ENCODE data around the gene ZFYVE28. TPM values are rescaled to one million over a fixed set of nuclear protein-coding genes. Genes with fewer than 3 reads are reported as not detected.

ZFYVE28 gene
- total RNA-seq, 1 donor from 2014 or later, result 5.1 TPM

DNA sequence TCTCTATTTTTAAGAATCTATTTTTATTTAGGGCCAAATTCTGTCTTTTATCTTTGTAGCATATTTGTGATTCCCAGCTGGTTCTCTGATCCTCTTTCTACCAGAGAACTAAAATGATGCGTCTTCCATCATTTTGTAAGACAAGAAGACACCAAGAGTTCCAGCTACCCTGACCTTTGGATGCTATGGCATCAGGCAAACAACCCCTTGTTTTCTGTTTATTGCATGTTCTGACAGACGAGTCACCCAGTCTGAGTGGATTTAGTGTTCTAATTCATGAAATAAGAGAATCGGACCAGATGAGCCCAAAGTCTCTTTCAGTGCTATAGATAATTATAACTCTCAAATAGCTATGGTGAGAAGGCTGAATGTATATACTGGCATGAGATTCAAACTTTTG is 69.7 kb downstream of the ZFYVE28 start:
- intact Hi-C loops (cut with micrococcal nuclease), result no loop called here
- H3K27me3 Mint-ChIP-seq (ENCODE audit: insufficient read depth), result peaks cover 7% of the 10 kb centered on the region
- DNase-seq (ENCODE audit: low spot score), result no peak
- H3K9me3 Mint-ChIP-seq, result no peaks in the 10 kb centered on the region
- H3K27ac Mint-ChIP-seq, result no peak overlapping the region
- no peaks in the 10 kb centered on the region for H3K36me3 Mint-ChIP-seq (ENCODE audit: low read depth)
- no peak overlapping the region for H3K4me3 Mint-ChIP-seq
- no peaks in the 10 kb centered on the region for H3K4me1 Mint-ChIP-seq (ENCODE audit: low read depth)

DNA sequence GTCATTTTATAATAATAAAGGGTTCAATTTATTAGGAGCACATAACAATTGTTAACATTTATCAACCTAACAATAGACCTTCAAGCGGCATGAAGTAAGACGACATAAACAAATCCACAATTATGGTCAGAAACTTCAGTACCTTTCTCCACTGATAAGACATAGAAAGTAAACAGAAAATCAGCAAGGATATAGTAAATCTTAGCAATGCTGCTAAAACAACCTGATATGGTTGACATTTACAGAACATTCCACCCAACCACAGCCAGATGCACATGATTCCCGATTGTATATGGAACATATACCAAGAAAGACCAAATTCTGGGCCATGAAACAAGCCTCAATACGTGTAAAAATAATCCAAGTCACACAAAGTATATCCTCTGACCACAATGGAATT is 71.3 kb downstream of the ZFYVE28 start:
- no peaks in the 10 kb centered on the region for H3K36me3 Mint-ChIP-seq (ENCODE audit: low read depth)
- intact Hi-C loops (cut with micrococcal nuclease), result no loop called here
- no peaks in the 10 kb centered on the region for H3K9me3 Mint-ChIP-seq
- no peak for DNase-seq (ENCODE audit: low spot score)
- no peak overlapping the region for H3K4me3 Mint-ChIP-seq
- H3K4me1 Mint-ChIP-seq (ENCODE audit: low read depth), result no peaks in the 10 kb centered on the region
- peaks cover 7% of the 10 kb centered on the region for H3K27me3 Mint-ChIP-seq (ENCODE audit: insufficient read depth)
- no peak overlapping the region for H3K27ac Mint-ChIP-seq

DNA sequence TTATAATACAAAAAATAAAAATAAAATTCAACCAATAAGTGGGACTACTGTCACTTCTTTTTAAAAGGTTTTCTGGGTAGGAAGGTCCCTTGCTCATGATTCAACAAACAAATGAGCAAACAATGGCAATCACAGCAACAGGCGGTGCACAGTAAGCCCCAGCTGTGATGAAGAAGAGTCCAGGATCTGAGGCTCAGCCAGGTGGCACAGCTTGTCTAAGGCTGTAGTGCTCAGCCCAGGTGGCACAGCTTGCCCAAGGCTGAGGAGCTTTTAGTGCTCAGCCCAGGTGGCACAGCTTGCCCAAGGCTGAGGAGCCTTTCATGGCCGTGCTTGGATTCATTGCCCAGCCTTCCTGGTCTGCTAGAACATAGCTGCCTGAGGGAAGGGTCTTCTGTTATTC is 75.0 kb downstream of the ZFYVE28 start:
- peaks cover 7% of the 10 kb centered on the region for H3K27me3 Mint-ChIP-seq (ENCODE audit: insufficient read depth)
- no peaks in the 10 kb centered on the region for H3K36me3 Mint-ChIP-seq (ENCODE audit: low read depth)
- no peaks in the 10 kb centered on the region for H3K4me1 Mint-ChIP-seq (ENCODE audit: low read depth)
- no peak overlapping the region for H3K4me3 Mint-ChIP-seq
- H3K9me3 Mint-ChIP-seq, result no peaks in the 10 kb centered on the region
- H3K27ac Mint-ChIP-seq, result no peak overlapping the region
- intact Hi-C loops (cut with micrococcal nuclease), result no loop called here
- DNase-seq (ENCODE audit: low spot score), result no peak

DNA sequence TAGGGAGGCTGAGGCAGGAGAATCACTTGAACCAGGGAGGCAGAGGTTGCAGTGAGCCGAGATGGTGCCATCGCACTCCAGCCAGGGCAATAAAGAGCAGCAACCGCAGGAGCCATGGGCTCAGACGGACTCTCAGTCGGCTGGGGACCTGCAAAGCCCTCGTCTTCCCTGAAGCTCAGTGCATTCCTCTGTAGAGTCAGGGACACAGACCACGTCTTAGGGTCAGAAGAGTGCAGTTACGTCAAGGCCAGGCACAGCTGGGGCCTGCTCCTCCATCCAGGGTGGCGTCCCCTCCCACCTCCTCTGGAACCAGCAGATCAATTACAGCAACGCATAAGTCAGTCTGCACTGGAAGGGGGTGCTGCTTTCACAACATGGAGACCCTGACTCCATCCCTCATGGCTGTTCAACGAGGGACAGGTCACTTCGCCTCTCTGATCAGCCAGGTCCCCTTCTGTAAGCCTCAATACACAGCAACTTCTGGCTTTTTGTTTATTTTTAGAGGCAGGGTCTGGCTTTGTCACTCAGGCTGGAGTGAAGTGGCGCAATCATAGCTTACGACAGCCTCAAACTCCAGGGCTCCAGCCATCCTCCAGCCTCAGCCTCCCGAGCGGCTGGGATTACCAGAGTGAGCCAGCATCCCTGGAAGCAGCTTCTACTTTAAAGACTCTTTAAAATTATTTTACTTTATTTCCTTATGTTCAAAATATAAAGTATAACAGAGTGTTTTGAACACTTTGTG is 76.4 kb downstream of the ZFYVE28 start:
- H3K27me3 Mint-ChIP-seq (ENCODE audit: insufficient read depth), result peaks cover 4% of the 10 kb centered on the region
- H3K4me3 Mint-ChIP-seq, result no peak overlapping the region
- H3K4me1 Mint-ChIP-seq (ENCODE audit: low read depth), result no peaks in the 10 kb centered on the region
- H3K36me3 Mint-ChIP-seq (ENCODE audit: low read depth), result no peaks in the 10 kb centered on the region
- H3K9me3 Mint-ChIP-seq, result no peaks in the 10 kb centered on the region
- no peak overlapping the region for H3K27ac Mint-ChIP-seq
- no peak for DNase-seq (ENCODE audit: low spot score)
- intact Hi-C loops (cut with micrococcal nuclease), result no loop called here

DNA sequence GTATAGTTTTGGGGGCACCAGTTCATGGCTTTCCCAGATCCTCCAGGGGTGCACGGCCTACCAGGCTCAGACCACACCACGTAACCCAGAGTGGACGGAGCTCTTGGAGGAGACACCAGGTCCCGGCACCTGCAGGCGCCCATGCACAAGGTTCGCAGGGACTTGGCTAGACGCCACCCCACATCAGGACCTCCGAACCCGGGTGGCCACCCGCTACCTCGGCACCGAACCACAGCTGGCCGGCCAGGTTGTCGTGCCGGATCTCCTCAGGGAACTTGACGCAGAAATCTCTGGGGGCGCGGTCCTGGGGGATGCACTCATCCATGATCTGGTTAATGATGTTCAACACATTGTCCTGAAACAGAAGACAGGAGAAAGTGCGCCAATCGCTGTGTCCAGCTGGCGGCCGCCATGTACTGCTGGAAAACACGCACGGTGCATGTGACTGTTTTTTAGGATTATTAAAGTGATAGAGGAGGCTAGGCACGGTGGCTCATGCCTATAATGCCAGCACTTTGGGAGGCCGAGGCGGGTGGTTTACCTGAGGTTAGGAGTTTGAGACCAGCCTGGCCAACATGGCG is 77.1 kb downstream of the ZFYVE28 start:
- Mint-ChIP-seq H3K27me3 (ENCODE audit: insufficient read depth) (peaks cover 4% of the 10 kb centered on the region), H3K36me3 (ENCODE audit: low read depth) (no peaks in the 10 kb centered on the region), H3K4me3 (no peak overlapping the region), H3K9me3 (no peaks in the 10 kb centered on the region), H3K27ac (no peak overlapping the region), H3K4me1 (ENCODE audit: low read depth) (no peaks in the 10 kb centered on the region)
- intact Hi-C loops (cut with micrococcal nuclease), result no loop called here
- no peak for DNase-seq (ENCODE audit: low spot score)

DNA sequence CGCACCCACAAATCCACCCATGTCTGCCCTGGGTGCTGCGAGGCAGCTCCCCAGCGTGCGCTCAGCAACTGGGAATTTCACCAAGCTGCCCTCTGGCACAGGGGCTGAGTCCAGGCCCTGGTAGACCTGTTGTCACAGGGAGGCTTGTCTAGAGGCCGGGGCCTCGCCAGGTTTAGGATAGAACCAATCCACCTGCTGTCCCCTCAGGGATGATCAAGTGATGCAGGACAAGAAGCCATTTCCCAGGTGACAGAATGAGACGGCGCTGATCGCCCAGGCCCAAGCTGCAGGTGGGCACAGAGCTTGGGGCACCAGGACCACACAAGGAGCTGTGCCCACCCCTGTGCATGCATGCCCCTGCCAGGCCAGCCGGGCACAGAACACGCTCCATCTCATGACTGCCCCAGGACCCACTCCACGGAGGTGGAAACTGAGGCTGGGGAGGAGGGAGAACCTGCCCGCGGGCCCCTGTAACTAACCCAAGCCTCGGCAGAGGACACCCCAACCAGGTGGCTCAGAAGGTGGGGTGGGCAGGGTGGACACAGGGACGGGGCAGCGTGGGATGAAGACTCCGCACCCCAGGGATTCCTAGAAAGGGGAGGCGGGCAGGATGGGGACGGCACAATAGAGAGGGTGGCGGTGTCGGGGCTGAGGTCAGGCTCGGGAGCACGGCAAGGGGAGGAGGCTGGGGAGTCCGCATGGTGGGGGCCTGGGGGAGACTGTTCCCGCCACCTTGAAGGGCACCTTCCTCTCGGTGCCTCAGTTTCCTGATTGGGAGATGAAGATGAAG is 78.0 kb downstream of the ZFYVE28 start:
- Mint-ChIP-seq H3K27ac (no peak overlapping the region), H3K36me3 (ENCODE audit: low read depth) (no peaks in the 10 kb centered on the region), H3K27me3 (ENCODE audit: insufficient read depth) (peaks cover 4% of the 10 kb centered on the region), H3K9me3 (no peaks in the 10 kb centered on the region), H3K4me3 (no peak overlapping the region), H3K4me1 (ENCODE audit: low read depth) (no peaks in the 10 kb centered on the region)
- intact Hi-C loops (cut with micrococcal nuclease), result no loop called here
- DNase-seq (ENCODE audit: low spot score), result no peak

DNA sequence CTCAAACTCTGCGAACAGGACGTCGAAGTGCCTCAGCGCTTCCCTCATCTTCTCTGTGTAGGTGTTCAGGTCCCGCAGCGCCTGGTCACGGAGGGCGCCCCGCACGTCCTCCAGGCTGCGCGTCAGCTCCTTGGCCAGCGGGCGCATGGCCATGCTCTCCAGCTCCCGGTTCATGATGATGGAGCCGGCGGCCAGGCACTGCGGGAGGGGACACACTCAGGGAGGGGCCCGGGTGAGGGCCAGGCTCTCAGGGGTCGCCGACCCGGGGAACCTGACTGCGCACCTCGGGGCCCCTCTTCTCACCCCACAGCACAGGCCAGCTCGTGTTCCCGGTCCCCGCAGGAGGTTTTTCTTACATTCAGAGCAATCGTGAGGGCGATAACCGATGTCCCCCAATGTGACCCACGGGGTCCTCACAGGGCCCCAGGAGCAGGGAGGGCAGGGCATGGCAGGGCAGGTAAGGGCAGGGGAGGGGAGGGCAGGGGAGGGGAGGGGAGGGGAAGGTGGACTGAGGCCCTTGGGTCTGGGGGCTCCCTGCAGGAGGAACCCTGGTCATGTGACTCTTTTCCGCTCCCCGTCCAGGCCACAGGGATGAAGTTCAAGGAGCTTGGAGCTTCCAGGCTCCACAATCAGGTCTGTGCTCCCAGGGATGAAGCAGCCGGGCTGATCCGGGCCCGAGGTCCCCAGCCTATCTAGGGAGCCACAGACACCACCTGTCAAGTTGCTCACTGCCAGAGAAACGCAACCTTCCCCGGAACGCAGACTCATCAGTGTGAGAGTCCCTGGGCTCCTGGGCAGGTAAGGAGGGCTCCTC is 78.8 kb downstream of the ZFYVE28 start:
- Mint-ChIP-seq H3K36me3 (ENCODE audit: low read depth) (no peaks in the 10 kb centered on the region), H3K9me3 (no peaks in the 10 kb centered on the region), H3K4me3 (no peak overlapping the region), H3K27ac (no peak overlapping the region), H3K27me3 (ENCODE audit: insufficient read depth) (peaks cover 4% of the 10 kb centered on the region), H3K4me1 (ENCODE audit: low read depth) (no peaks in the 10 kb centered on the region)
- DNase-seq (ENCODE audit: low spot score), result no peak
- intact Hi-C loops (cut with micrococcal nuclease), result loop anchor here (10.0 kb wide), 1 partner anchor 55 kb away; no protein-coding TSS in a partner anchor

DNA sequence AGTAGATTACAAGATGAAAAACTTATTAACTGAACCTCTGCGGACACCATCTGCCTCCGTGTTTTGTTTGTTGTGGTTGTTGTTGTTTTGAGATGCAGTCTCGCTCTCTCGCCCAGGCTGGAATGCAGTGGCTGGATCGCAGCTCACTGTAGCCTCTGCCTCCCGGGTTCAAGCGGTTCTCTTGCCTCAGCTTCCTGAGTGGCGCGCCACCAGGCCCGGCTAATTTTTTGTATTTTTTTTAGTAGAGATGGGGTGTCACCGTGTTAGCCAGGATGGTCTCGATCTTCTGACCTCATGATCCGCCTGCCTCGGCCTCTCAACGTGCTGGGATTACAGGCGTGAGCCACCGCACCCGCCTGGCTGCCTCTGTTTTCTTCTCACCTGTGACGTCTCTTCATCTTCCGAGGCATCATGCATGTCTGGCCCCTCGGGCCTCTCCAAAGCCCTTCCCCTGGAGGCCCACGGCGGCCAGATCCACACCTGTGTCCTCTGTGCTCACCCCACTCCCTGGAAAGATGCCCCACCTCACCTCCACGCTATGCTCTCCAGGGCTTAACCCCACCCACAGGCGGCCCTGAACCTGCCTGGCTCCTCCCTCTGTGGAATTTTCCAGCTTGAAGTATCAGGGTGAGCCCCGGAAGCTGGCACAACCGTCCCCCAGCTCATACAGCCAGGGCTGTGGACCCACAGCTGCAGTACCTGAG is 79.5 kb downstream of the ZFYVE28 start:
- no peak for DNase-seq (ENCODE audit: low spot score)
- no peaks in the 10 kb centered on the region for H3K9me3 Mint-ChIP-seq
- H3K27ac Mint-ChIP-seq, result no peak overlapping the region
- peaks cover 2% of the 10 kb centered on the region for H3K27me3 Mint-ChIP-seq (ENCODE audit: insufficient read depth)
- intact Hi-C loops (cut with micrococcal nuclease), result loop anchor here (10.0 kb wide), 1 partner anchor 54 kb away; no protein-coding TSS in a partner anchor
- no peaks in the 10 kb centered on the region for H3K36me3 Mint-ChIP-seq (ENCODE audit: low read depth)
- no peaks in the 10 kb centered on the region for H3K4me1 Mint-ChIP-seq (ENCODE audit: low read depth)
- H3K4me3 Mint-ChIP-seq, result no peak overlapping the region

DNA sequence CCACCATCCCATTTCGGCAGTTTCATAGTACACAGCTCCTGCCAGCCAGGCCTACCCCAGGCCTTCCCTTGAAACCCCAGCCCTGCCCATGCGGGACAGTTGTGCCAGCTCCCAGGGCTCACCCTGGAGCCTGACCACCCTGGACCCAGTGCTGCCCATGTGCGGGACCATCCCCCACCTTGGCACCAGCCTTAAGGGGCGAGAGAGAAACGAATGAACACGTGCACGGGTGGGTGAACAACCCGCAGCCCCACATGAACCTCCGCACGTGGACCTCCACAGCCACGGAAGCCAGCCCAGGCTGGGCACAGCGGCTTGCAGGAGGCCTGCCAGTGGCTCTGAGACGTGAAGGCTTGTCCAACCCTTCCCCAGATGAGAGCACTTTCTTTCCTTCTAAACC is 80.5 kb downstream of the ZFYVE28 start:
- Mint-ChIP-seq H3K4me3 (no peak overlapping the region), H3K27me3 (ENCODE audit: insufficient read depth) (no peaks in the 10 kb centered on the region), H3K4me1 (ENCODE audit: low read depth) (no peaks in the 10 kb centered on the region), H3K9me3 (no peaks in the 10 kb centered on the region), H3K27ac (no peak overlapping the region), H3K36me3 (ENCODE audit: low read depth) (no peaks in the 10 kb centered on the region)
- DNase-seq (ENCODE audit: low spot score), result no peak
- intact Hi-C loops (cut with micrococcal nuclease), result loop anchor here (10.0 kb wide), 1 partner anchor 53 kb away; no protein-coding TSS in a partner anchor

DNA sequence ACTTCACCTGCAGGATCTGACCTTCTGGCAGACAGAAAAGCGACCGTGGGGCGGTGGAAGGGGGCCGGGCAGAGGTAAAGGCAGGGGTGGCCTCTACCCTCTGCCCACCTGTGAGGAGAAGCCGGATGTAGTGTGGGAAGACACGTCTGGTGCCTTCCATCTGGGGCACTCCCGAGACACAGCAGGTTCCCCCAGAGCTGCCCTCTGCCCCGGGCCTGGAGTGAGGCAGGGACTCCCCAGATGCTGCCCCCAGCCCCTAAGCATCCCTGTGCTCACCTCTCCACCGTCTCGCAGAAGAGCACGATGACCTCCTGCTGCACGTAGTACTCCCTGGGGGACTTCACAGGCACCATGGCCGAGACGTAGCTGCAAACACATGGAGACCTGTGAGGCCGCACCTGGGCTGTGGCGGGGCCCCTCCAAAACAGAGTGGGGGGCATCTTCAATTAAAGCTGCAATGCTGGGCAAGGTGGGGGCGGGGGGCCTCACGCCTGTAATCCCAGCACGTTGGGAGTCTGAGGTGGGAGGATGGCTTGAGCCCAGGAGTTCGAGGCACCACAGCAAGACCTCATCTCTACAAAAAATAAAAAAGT is 81.2 kb downstream of the ZFYVE28 start:
- no peaks in the 10 kb centered on the region for H3K9me3 Mint-ChIP-seq
- intact Hi-C loops (cut with micrococcal nuclease), result loop anchor here (10.0 kb wide), 1 partner anchor 52 kb away; no protein-coding TSS in a partner anchor
- H3K4me3 Mint-ChIP-seq, result no peak overlapping the region
- no peaks in the 10 kb centered on the region for H3K36me3 Mint-ChIP-seq (ENCODE audit: low read depth)
- H3K27me3 Mint-ChIP-seq (ENCODE audit: insufficient read depth), result no peaks in the 10 kb centered on the region
- no peak overlapping the region for H3K27ac Mint-ChIP-seq
- no peaks in the 10 kb centered on the region for H3K4me1 Mint-ChIP-seq (ENCODE audit: low read depth)
- DNase-seq (ENCODE audit: low spot score), result no peak

DNA sequence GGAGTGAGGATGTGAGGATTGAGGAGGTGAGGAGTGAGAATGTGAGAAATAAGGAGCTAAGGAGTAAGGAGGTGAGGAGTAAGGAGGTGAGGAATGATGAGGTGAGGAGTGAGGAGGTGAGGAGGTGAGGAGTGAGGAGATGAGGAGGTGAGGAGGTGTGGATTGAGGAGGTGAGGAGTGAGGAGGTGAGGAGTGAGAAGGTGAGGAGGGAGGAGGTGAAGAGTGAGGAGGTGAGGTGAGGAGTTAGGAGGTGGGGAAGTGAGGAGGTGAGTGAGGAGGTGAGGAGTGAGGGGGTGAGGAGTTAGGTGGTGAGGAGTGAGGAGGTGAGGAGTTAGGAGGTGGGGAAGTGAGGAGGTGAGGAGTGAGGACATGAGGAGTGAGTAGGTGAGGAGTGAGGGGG is 81.8 kb downstream of the ZFYVE28 start:
- Mint-ChIP-seq H3K27ac (no peak overlapping the region), H3K9me3 (no peaks in the 10 kb centered on the region), H3K27me3 (ENCODE audit: insufficient read depth) (no peaks in the 10 kb centered on the region), H3K4me1 (ENCODE audit: low read depth) (no peaks in the 10 kb centered on the region), H3K4me3 (no peak overlapping the region), H3K36me3 (ENCODE audit: low read depth) (no peaks in the 10 kb centered on the region)
- no peak for DNase-seq (ENCODE audit: low spot score)
- intact Hi-C loops (cut with micrococcal nuclease), result loop anchor here (10.0 kb wide), 1 partner anchor 52 kb away; no protein-coding TSS in a partner anchor

DNA sequence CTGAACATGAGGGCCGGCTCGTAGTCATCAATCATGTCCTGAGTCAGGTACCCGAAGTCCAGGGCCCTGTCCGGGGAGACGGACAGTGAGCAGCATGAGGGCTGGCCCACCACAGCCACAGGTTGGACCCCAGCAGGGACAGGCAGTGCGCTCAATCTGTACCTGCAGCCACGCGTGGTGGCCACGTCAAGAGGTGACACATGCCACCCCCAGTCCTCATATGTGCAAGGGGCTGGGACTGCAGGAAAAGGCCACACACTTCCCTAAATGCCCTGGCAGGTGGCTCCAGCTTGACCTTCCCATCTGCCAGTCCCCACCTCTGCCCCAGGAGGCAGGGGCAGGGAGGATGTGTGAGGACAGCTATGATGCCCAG is 82.7 kb downstream of the ZFYVE28 start:
- H3K4me1 Mint-ChIP-seq (ENCODE audit: low read depth), result no peaks in the 10 kb centered on the region
- H3K27me3 Mint-ChIP-seq (ENCODE audit: insufficient read depth), result no peaks in the 10 kb centered on the region
- DNase-seq (ENCODE audit: low spot score), result no peak
- no peak overlapping the region for H3K4me3 Mint-ChIP-seq
- intact Hi-C loops (cut with micrococcal nuclease), result loop anchor here (10.0 kb wide), 1 partner anchor 51 kb away; no protein-coding TSS in a partner anchor
- no peaks in the 10 kb centered on the region for H3K36me3 Mint-ChIP-seq (ENCODE audit: low read depth)
- H3K27ac Mint-ChIP-seq, result no peak overlapping the region
- no peaks in the 10 kb centered on the region for H3K9me3 Mint-ChIP-seq

All from activated T-helper 1 cell treated with anti-CD3 and anti-CD28 coated beads, Interleukin-12 subunit alpha, Interleukin-12 subunit beta, Interleukin-2, Interleukin-4 antibody, amounts not matched to agents 30 ng/mL and 10 ng/mL and 1 ng/mL, durations not matched to agents 14 hours and 24 hours and 36 hours (primary cell).